ENCODE data around the gene PSORS1C1.

DNA sequence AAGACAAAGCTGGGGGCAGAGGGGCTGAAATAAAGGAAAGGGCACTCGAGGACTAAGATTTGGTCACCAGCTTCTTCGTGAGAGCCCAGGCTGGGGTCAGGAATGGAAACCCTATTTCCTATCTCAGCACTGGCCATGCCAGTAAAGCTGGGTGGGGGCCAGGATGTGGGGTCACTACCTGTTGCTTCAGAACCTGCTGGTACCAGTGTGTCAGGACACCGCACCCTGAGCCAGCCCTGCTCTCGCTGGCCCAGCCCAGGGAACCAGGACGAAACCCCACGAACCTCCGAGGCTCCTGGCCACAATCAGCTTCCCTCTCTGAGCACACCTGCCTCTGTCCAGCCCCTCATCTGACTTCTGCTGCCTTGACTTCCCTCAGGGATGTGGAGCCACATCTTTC lies 3.6 kb downstream of the PSORS1C1 start:
- TF ChIP-seq, protein P1, sequence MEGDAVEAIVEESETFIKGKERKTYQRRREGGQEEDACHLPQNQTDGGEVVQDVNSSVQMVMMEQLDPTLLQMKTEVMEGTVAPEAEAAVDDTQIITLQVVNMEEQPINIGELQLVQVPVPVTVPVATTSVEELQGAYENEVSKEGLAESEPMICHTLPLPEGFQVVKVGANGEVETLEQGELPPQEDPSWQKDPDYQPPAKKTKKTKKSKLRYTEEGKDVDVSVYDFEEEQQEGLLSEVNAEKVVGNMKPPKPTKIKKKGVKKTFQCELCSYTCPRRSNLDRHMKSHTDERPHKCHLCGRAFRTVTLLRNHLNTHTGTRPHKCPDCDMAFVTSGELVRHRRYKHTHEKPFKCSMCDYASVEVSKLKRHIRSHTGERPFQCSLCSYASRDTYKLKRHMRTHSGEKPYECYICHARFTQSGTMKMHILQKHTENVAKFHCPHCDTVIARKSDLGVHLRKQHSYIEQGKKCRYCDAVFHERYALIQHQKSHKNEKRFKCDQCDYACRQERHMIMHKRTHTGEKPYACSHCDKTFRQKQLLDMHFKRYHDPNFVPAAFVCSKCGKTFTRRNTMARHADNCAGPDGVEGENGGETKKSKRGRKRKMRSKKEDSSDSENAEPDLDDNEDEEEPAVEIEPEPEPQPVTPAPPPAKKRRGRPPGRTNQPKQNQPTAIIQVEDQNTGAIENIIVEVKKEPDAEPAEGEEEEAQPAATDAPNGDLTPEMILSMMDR (IDR thresholded peaks at IDR 0.05): no peak
- TF ChIP-seq EZH2 (IDR thresholded peaks at IDR 0.05) (no peak), EZH2phosphoT487 (IDR thresholded peaks at IDR 0.05) (no peak)

Data from neural progenitor cell (in vitro differentiated cells).